Lower leg skin (tissue), 4 donors: ENCODE data around the gene IL17RB. TPM values are rescaled to one million over a fixed set of nuclear protein-coding genes. Genes with fewer than 3 reads are reported as not detected.
A peak's percentile ranks its signal among the peaks of the same experiment; 100 is the strongest.

Source experiments
- DNase-seq, 2 donors: peaks; one replicate each; pipeline ENCODE4 v3.0.0-alpha.2; 2019; ENCODE audit warnings: low spot score in 2 of 2
- H3K4me3 ChIP-seq: fragments of 200-600 bp; sonication (generic); 2 replicates; pipeline ENCODE4 v1.5.1; 2017; ENCODE audit warnings: mild to moderate bottlenecking, low read depth; ENCODE audit not compliant: poor library complexity, severe bottlenecking
- POLR2A ChIP-seq, 2 donors: fragments of 450-650 bp; IDR thresholded peaks; one replicate each; pipeline ENCODE4 v1.6.1; 2016 to 2017; ENCODE audit warnings: antibody characterized with exemption in 2 of 2, mild to moderate bottlenecking in 1 of 2, moderate library complexity in 1 of 2
- WGBS, 2 donors: methylation state at CpG; one replicate each; pipeline ENCODE4 v1.1.5; 2018; 5-methylcytosine and 5-hydroxymethylcytosine counted together
- intact Hi-C: fragments of 100-400 bp; cut with DNase I; formaldehyde crosslinking; loops from one replicate; pipeline ENCODE4 v1.15.0; 2023; ENCODE audit warnings: low total_unique reads
- total RNA-seq, 4 donors: library from RNA; depleted of rRNA; stranded (reverse); fragments of >200 nt; gene quantifications; one replicate each; pipeline ENCODE4 v1.1.0, GENCODE V29; 2016
- TF ChIP-seq, protein P1 (sequence below), 3 donors: fragments of 450-650 bp; IDR thresholded peaks; one replicate each; pipeline ENCODE4 v1.5.1; 2016; ENCODE audit warnings: antibody characterized with exemption in 3 of 3, mild to moderate bottlenecking in 3 of 3, moderate library complexity in 2 of 3

The IL17RB gene
- total RNA-seq, 4 donors from 2014 or later = 0.63 to 1.9 (median 0.81) TPM; not detected in 1

DNA sequence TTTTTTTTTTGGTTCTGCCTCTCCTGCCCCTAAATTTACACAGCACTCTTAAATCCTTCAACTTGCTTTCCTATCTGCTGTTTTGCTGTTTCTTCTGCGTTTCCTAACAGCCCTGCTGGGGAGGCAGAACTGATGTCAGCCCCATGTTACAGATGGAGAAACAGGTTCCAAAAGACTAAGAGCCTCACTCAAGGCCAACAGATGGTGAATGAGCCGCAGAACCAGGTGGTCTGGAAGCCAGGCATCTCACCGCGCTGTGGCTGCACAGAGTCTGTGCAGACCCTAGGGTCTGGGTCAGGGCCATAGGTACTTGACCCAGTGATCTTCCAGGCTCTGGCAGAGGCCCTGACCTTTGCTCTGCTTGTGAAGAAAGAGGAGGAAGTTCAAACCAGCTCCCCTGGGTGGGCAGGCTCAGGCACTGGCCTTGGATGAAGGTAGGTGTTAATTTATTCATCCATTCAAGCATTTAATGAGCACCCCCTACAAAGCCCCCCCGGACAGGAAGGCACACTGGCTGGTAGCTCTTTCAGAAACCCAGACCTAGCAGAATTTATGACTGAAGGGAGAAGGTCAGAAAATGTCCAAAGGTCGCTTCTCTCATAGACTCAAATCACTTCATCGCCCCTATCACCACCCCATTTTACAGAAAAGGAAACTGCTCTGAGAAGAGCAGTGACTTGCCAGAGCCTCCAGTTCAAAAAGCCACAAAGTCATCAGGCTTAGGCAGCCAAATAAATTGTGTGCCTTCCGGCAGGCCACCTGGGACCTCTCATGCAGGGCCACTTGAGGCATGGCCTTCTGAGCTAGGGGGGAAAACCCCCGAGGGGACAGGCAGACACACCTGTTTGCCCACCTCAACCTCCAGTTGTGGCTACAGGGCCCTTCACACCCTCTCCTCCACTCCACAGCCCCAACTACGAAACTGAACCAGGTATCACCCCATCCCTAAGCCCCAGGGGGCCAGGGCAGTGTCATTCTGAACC is 2.9 kb upstream of the IL17RB start:
- DNase-seq = peak in 1 of 2 donors; percentile 64
- 82 to 84% methylated on average over 10 of the region's 10 CpGs for WGBS, 2 donors
- H3K4me3 ChIP-seq = no peak overlapping the region
- intact Hi-C loops = no loop called here
- TF ChIP-seq, protein P1, sequence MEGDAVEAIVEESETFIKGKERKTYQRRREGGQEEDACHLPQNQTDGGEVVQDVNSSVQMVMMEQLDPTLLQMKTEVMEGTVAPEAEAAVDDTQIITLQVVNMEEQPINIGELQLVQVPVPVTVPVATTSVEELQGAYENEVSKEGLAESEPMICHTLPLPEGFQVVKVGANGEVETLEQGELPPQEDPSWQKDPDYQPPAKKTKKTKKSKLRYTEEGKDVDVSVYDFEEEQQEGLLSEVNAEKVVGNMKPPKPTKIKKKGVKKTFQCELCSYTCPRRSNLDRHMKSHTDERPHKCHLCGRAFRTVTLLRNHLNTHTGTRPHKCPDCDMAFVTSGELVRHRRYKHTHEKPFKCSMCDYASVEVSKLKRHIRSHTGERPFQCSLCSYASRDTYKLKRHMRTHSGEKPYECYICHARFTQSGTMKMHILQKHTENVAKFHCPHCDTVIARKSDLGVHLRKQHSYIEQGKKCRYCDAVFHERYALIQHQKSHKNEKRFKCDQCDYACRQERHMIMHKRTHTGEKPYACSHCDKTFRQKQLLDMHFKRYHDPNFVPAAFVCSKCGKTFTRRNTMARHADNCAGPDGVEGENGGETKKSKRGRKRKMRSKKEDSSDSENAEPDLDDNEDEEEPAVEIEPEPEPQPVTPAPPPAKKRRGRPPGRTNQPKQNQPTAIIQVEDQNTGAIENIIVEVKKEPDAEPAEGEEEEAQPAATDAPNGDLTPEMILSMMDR (IDR thresholded peaks at IDR 0.05) = no peak
- TF ChIP-seq POLR2A (IDR thresholded peaks at IDR 0.05) = no peak

DNA sequence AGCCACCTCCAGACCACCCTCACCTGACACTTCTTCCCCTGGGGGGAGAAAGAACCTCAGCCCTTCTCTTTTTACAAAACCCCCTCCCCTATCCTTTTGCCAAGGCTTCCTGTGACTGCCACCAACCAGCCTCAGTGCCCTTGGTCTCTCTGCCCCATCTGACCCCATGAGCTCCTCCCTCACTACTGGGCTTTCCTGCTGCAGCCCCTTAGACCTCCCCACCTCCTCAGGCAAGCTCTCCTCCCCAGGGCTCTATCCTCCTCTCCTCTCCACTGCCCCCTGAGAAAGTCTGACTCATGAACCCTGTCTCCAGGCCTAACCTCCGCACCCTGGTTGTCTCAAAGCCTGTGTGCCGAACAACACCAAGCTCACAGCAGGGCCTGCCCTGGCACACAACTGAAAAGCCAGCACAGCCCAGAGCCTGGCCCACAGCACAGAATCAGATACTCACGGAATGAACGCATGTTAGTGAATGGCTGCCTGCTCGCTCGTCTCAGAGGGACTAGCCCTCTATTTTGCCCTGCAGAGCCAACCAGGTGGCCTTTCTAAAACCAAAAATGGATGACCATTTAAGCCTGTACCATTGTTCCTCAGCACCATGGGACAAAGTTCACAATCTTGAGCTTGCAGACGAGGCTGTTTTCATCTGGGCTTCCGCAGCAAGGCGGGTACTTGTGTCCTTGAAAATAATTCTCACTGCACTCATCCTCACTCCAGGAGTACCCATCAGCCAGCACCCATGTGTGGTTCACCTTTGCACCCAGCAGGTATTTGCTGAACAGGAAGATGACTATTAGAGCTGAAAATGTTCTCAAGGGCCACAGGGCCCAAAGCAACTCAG is 1.9 kb upstream of the IL17RB start:
- H3K4me3 ChIP-seq = no peak overlapping the region
- no peak for TF ChIP-seq POLR2A (IDR thresholded peaks at IDR 0.05)
- TF ChIP-seq, protein P1 (IDR thresholded peaks at IDR 0.05) = no peak
- DNase-seq = peak in 1 of 2 donors; percentile 79
- intact Hi-C loops = no loop called here
- WGBS, 2 donors = 92 to 95% methylated on average over 7 to 8 of the region's 9 CpGs

DNA sequence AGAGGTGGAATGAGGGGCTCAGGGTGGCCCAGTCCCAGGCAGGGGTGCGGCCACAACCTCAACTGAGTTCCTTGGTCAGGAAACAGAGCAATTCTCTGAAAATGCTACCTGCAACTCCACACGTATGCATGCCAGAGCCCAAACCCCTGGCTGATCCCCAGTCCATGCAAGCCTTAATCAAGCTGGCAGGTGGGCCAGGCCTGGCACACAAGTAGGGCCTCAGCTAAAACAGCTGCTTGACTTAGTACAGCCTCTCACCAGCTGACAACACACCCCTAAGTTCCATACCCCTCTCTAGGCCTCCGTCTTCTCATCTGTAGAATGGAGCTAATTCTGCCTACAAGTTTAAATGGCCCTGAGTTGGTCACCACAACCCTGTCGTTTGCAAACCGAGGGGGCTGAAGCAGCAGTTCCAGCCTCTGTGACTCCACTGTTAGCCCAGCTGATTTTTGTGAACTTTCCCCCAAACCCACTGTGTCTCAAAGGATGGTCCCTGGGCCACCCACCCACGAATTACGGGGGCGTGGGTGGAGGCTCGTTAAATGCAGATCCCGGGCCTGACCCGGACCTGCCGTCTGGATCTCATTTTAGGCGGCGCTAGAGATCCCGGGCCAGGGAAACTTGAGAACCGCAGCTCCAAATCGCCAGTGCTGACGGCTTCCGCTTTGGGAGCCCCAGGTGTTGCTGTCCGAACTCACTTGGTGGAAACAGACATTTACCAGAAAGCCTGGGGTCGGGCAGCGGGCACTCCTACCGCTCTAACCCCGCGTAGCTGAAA is 1.1 kb upstream of the IL17RB start:
- no peak for TF ChIP-seq POLR2A (IDR thresholded peaks at IDR 0.05)
- TF ChIP-seq, protein P1 (IDR thresholded peaks at IDR 0.05) = no peak
- 20 to 34% methylated on average over 15 to 20 of the region's 25 CpGs for WGBS, 2 donors
- intact Hi-C loops = no loop called here
- peak overlapping the region; percentile 58 for H3K4me3 ChIP-seq
- peak in 1 of 2 donors; percentile 87 for DNase-seq

DNA sequence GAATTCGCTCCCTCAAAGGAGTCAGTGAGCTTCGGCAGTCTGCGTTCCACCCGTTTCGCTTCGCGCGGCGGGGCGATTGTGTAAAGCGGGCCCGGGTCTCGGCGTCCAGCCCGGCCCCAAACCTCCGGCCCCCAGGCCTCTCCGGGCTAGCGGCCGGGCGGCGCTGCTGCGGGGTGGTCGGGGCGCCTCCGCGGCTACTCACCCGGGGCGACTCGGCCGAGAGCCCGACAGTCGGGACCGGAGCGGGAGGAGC is 561 bp upstream of the IL17RB start:
- TF ChIP-seq POLR2A (IDR thresholded peaks at IDR 0.05) = no peak
- TF ChIP-seq, protein P1 (IDR thresholded peaks at IDR 0.05) = no peak
- peak overlapping the region; percentile 58 for H3K4me3 ChIP-seq
- DNase-seq = no peak
- WGBS, 2 donors = 0% methylated on average over 6 to 29 of the region's 34 CpGs
- intact Hi-C loops = no loop called here

DNA sequence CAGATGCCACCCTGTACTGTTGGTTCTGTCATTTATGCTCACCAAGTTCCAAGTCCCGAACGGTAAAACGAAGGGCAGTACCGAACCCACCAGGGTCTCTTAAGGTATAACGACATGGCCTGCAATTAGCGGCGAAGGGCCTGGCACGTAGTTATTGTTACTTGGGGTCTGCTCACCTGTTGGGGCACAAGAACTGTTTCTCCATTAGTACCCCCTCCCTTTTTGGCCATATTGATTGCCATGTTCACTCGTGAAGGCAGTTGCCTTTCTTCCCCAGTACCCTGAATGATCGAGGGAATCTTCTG is 435 bp downstream of the IL17RB start:
- no peak overlapping the region for H3K4me3 ChIP-seq
- DNase-seq = no peak
- WGBS, 2 donors = 41 to 60% methylated on average over 10 of the region's 10 CpGs
- intact Hi-C loops = no loop called here
- TF ChIP-seq, protein P1 (IDR thresholded peaks at IDR 0.05) = no peak
- TF ChIP-seq POLR2A (IDR thresholded peaks at IDR 0.05) = no peak
